Measurements from ENCODE around the gene EDARADD. TPM values are rescaled to one million over a fixed set of nuclear protein-coding genes. Genes with fewer than 3 reads are reported as not detected.

Gene EDARADD
- total and polyA plus RNA-seq, 2 of the 13 experiments (the other 11 are each of a cell fraction or from before 2014, with no cell fraction given), result 0.03 TPM; not detected in 1

GRCh38 chr1:236530959-236531358, 136.9 kb downstream of the EDARADD start:
- FAIRE-seq, result no peak
- WGBS (ENCODE audit: low lambda C conversion rate), result 97% methylated on average over 5 of the region's 5 CpGs
- Histone ChIP-seq H4K20me1 (ENCODE audit: insufficient read depth, low read length) (peaks cover 5% of the 10 kb centered on the region; the same call in 1 of the 2 replicates), H3K4me2 (ENCODE audit: low read depth, low read length) (no peak overlapping the region), H3K27ac (ENCODE audit: extremely low read length, insufficient read depth, low read length) (peak overlapping the region; percentile 32), H3K9me3 (ENCODE audit: low read length) (no peaks in the 10 kb centered on the region), H2AFZ (ENCODE audit: low read length) (no peak overlapping the region), H3K27me3 (ENCODE audit: control insufficient read depth in 1 of 2, insufficient read depth in 2 of 2, low read length in 2 of 2) (no peaks in the 10 kb centered on the region), H3K79me2 (ENCODE audit: insufficient read depth, low read length) (peaks cover 44% of the 10 kb centered on the region), H3K9ac (ENCODE audit: insufficient read depth, low read depth, low read length) (no peak overlapping the region), H3K36me3 (replicated peaks in 1 of 2; ENCODE audit: control insufficient read depth in 1 of 2, insufficient read depth in 2 of 2, low read length in 2 of 2) (peaks cover 22 to 51% of the 10 kb centered on the region in 2 experiments), H3K4me3 (replicated peaks in 1 of 3; ENCODE audit: insufficient read depth in 1 of 3, low read depth in 2 of 3, low read length in 3 of 3) (no peak overlapping the region), H3K4me1 (ENCODE audit: insufficient read depth, low read length) (peaks cover 82% of the 10 kb centered on the region)
- in situ Hi-C loops (cut with HindIII; ENCODE audit: extremely low pct_ligation_motif_present, low pct_unique_long_range_greater_than_20kb) (no loop called here), intact Hi-C loops (cut with micrococcal nuclease; ENCODE audit: unreplicated experiment) (loop anchor here (1.0 to 5.0 kb wide), 4 partner anchors 41 to 428 kb away; partner anchors contain the start of gene ERO1B)
- no peak for TF ChIP-seq ZNF839 (CRISPR knock-in tag; IDR thresholded peaks at IDR 0.05; ENCODE audit: borderline replicate concordance)
- no peak for TF ChIP-seq PLRG1 (conservative IDR thresholded peaks at IDR 0.05)
- no peak for TF ChIP-seq ZNF703 (CRISPR knock-in tag; IDR thresholded peaks at IDR 0.05; ENCODE audit: borderline replicate concordance)
- no peak for TF ChIP-seq ZNF562 (CRISPR knock-in tag; IDR thresholded peaks at IDR 0.05; ENCODE audit: borderline replicate concordance)
- TF ChIP-seq NR2F2 (IDR thresholded peaks at IDR 0.05; ENCODE audit: borderline replicate concordance, low read depth), result no peak
- TF ChIP-seq CHD2 (IDR thresholded peaks at IDR 0.05; ENCODE audit: low read depth, low read length), result no peak
- ChIA-PET CTCF (ENCODE audit: low intra/inter-chr PET ratio, low total read pairs) (interaction anchor here (1.4 kb wide), 2 partner anchors 421 to 427 kb away, joined by 7 to 10 read pairs; no protein-coding TSS in a partner anchor), POLR2A (interaction anchor here (1.2 to 1.3 kb wide), 2 partner anchors 28 to 39 kb away, joined by 4 to 5 read pairs; no protein-coding TSS in a partner anchor)
- BruUV-seq (replicated peaks), result no TSS peak
- DNase-seq (ENCODE audit: low spot score), result no peak
- ATAC-seq, result no peak

- WGBS (ENCODE audit: low lambda C conversion rate), result 95% methylated on average over 4 of the region's 4 CpGs
- intact Hi-C loops (cut with micrococcal nuclease; ENCODE audit: unreplicated experiment) (loop anchor here (5.0 kb wide), 1 partner anchor 251 kb away; the partner anchor contains the start of gene ERO1B), in situ Hi-C loops (cut with HindIII; ENCODE audit: extremely low pct_ligation_motif_present, low pct_unique_long_range_greater_than_20kb) (no loop called here)
- Histone ChIP-seq H3K27ac (ENCODE audit: extremely low read length, insufficient read depth, low read length) (no peak overlapping the region), H3K27me3 (ENCODE audit: control insufficient read depth in 1 of 2, insufficient read depth in 2 of 2, low read length in 2 of 2) (no peaks in the 10 kb centered on the region), H4K20me1 (ENCODE audit: insufficient read depth, low read length) (peaks cover 5% of the 10 kb centered on the region; the same call in 1 of the 2 replicates), H3K4me2 (ENCODE audit: low read depth, low read length) (no peak overlapping the region), H3K4me3 (replicated peaks in 1 of 3; ENCODE audit: insufficient read depth in 1 of 3, low read depth in 2 of 3, low read length in 3 of 3) (no peak overlapping the region), H2AFZ (ENCODE audit: low read length) (no peak overlapping the region), H3K9ac (ENCODE audit: insufficient read depth, low read depth, low read length) (no peak overlapping the region), H3K79me2 (ENCODE audit: insufficient read depth, low read length) (peaks cover 38% of the 10 kb centered on the region), H3K4me1 (ENCODE audit: insufficient read depth, low read length) (peaks cover 71% of the 10 kb centered on the region), H3K36me3 (replicated peaks in 1 of 2; ENCODE audit: control insufficient read depth in 1 of 2, insufficient read depth in 2 of 2, low read length in 2 of 2) (peaks cover 22 to 52% of the 10 kb centered on the region in 2 experiments), H3K9me3 (ENCODE audit: low read length) (no peaks in the 10 kb centered on the region)
- ChIA-PET POLR2A (no interaction called here), CTCF (ENCODE audit: low intra/inter-chr PET ratio, low total read pairs) (no interaction called here)
- no peak for ATAC-seq
- TF ChIP-seq PAX8 (CRISPR knock-in tag; IDR thresholded peaks at IDR 0.05; ENCODE audit: borderline replicate concordance), result no peak
- TF ChIP-seq NR2F6 (IDR thresholded peaks at IDR 0.05), result peak; percentile 16; the same call in 1 of the 2 replicates
- TF ChIP-seq NR2F6 (CRISPR knock-in tag; IDR thresholded peaks at IDR 0.05), result no peak
- TSS peak; percentile 44 for BruUV-seq (replicated peaks)
- no peak for FAIRE-seq
- DNase-seq (ENCODE audit: low spot score), result no peak
Measured at GRCh38 chr1:236532850-236533249, 138.8 kb downstream of the EDARADD start.

Data from HepG2 (cell line).